Activated effector memory CD4-positive, alpha-beta T cell treated with anti-CD3 and anti-CD28 coated beads, Interleukin-2, amount 50 U/mL, for 16 hours (primary cell): ENCODE measurements around the gene DCAF8.
A peak's percentile ranks its signal among the peaks of the same experiment; 100 is the strongest.

Experiments used
- DNase-seq: peaks from one replicate; pipeline ENCODE4 v3.0.0-alpha.2; 2020

Gene DCAF8

DNA sequence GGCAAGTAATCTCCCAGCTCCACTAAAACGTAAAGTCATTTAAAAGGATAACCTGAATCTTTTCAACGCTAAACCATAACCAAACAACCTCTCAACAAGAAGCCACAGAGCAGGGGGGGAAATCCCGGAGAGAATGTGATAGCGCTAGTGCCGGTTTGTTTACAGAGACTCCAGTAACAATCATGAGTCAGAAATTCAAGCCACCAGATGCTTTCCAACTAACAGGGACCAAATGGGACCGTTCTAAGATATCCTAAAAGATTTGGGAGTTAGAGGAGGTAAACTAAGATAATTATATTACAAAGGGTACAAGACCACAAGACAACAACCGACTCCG, 825 bp downstream of the DCAF8 start:
- peak; percentile 89 for DNase-seq

DNA sequence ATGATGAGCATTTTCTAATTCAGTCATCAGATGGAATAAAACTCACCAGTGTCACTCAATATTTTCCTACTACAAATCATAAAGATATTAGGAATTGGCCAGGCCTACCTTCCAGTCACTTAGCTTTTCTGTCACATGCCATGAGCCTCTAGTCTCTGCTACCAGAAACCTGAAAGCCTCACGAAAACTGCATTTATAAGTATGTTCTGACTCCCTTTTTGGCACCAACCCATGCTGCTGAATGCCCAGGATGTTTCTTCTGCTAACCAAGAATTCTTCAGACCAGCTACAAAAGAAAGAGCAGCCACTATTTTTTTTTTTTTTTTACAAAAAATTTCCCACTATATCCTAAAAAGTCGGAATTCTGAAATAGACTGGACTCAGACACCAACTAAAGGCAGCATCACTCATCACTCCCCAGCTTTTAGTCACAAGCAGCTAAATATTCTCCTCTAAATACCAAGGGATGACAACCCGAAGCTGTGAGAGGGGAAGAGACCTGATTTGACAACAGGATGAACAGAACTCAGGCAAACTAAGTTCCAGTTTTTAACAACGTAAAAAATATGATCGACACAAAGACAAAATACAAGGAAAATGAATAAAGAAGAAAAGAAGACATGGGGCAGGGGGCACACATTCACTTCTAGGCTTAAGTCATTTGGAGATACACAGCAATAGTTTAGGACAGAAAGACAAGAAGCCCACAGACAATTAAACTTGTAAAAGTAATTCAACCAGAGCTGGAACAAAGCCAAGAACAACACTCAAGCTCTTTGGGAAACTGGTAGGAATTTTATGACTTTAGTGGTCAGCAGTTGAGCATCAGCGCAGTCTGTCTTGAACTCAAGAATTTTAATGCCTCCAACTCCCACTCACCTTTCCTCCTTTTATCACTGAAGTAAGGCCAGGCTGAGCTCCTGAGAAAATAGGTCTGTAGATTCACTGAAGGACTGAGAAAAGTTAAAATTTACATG, 1.7 kb downstream of the DCAF8 start:
- no peak for DNase-seq

DNA sequence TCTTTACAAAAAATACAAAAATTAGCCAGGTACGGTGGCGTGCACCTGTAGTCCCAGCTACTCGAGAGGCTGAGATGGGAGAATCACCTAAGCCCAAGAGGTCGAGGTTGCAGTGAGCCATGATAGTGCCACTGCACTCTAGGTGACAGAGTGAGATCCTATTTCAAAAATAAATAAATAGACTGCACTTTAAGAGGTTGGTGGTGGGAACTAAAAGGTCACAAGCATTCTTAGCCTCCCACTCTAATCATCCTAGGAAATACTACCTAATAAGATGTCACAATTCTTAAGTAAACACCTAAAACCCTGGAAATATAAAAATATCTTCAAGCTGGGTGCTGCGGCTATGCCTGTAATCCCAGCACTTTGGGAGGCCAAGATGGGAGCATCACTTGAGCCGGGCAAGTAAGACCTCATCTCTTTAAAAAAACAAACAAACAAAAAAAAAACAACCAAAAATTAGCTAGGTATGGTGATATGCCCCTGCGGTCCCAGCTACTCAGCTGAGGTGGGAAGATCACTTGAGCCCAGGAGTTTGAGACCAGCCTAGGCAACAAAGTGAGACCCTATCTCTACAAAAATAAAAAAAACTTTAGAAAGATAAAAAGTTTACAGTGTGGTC, 4.1 kb downstream of the DCAF8 start:
- no peak for DNase-seq

DNA sequence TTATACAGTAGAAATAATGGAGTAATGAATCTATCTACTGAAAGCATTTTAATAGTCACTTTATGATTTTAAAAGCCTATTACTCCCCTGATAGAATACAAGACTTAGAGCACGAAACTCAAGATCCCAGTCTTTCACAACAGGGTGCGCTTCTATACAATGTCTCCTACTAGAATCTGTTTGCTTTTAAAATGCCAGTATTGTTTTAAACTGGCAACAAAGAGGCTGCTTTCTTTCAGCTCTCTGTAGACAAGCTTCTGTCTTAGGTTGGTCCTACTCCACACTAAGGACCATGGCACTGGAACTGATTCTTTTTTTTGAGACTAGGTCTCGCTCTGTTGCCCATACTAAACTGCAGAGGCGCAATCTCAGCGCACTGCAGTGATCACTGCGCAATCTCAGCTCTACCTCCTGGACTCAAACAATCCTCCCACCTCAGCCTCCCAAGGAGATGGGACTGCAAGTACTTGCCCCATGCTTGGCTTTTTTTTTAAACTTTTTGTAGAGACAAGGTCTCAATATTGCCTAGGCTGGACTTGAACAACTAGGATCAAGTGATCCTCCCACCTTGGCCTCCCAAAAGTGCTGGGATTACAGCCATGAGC, 4.8 kb downstream of the DCAF8 start:
- DNase-seq, result no peak

DNA sequence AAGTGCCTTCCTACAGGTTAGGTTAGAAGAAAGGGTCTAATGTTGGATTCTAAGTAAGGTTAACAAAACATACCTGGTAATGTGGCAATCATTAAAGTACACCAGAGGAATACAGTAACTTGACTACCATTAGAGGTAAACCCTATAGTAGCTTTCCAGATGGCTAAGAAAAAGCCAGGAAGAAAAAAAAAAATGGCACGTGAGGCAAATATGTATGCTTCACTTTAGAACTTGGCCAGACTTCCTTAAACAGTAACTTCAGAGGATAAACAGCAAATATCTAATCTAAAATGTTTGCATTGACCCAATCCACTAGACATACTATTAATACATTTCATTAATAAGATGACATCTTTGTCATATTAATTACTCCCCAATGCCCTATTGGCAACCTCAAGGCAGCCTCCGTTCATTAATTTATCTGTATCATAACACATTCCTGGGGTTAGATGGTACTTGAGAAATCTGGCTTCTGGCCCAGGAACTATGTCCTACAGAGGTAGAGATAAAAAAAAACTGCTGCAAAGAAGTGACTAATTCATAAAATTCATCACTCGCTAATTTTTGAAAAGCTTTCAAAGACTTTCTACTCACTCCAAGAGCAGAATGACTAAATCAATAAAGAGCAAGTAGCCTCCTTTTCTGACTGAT, 5.8 kb downstream of the DCAF8 start:
- no peak for DNase-seq

DNA sequence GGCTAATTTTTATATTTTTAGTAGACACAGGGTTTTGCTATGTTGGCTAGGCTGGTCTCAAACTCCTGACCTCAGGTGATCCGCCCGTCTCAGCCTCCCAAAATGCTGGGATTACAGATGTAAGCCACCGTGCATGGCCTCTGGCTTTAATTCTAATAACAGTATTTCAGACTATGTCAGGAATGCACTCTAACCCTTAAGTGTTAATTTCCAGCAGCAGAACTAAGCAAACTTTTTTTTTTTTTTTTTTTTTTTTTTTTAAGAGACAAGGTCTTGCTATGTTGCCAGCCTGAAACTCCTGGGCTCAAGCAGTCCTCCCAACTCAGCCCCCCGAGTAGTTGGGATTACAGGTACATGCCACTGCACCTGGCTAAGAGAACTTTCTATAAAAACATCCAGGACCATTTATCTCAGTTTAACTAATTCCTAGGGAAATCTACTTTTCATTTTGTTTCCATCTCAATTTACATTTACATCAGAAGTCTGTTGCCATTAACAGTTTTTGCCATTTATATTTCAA, 6.5 kb downstream of the DCAF8 start:
- DNase-seq, result no peak

DNA sequence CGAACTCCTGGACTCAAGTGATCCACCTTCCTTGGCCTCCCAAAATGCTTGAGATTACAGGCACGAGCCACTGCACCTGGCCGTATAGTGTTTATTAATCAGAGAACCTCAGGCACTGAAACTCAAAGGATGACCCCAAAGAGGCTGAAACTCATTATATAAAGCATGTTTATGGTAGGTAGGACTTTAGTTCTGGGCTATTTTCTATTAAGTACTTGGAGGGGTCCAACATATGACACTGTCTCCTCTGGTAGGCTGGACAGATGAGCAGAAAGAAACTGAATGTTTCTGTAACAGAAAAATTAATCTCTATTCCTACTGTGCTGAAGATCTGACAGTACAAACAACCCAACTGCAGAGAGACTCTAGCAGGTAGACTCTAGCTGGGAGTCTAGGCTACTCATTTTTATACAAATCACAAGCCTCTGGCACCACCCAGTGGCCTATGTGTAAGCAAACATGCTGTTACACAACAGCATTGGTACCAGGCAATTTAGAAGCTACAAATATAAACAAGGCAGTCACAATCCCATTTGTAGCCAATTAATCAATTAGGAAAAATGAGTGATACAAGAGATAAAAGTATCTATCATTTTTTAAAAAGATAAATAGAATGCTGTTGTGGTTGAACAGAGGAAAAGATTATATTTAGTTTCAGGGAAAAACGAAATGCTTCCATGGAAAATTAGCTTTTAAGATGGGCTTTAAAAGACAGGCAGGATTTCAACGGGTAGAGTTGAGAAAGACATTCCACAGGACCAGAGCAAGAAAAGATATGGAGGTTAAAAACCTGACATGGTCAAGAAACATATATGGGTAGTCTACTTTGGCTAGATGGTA, 10.4 kb downstream of the DCAF8 start:
- peak; percentile 79 for DNase-seq

DNA sequence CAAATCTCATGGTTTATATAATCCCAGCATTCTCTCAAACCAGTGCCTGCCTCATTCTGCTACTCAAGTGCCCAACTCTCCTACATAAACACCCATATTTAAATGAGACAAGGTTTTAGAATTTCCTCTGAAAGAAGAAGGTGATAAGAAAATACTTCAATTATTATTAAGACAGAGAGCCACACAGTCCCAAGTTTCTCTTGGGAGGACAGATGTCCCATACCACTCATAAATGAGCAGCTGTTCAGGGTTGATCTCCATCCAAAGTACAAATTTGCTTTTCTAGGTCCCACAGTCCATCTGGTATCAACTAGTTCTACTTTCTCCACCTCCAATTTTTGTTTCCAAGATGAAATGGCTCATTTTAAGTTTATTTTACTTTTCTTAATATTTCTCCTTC, 11.3 kb downstream of the DCAF8 start:
- no peak for DNase-seq

DNA sequence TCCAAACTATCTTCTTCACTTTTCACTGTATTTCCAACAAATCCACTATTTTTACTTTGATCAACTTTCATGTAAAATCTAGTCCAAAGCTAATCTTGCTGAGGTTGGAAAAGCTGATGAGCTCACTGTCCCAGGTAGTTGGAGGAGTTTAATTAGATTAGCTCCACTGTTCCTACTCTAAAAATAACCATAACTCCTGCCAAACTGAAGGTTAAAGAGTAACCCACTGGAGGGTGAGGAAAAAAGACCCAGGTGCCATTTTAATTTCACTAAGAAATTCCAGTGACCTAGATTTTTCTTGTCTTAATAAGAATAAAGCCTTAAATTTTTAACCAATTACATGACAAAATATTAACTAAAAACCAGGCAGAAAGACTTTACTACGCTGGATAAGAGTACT, 15.3 kb downstream of the DCAF8 start:
- no peak for DNase-seq

DNA sequence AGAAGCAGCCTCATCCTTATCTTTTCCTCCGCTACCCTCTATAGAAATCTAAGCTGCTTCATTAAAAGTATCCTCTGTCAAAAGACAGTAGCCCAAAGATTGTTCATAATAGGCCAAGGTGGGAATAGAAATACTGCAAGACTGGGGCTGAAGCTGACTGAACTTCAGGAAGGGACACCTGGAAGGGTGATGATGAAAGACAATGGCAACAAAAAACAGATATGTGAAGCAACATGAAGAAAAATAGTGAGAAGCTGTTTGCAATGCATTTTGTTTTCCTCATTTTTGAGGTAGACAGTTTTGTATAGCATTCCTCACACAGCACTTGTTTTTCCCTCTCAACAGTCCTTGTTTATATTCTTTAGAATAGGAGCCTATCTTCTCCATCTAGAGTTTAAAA, 16.9 kb downstream of the DCAF8 start:
- DNase-seq, result no peak

DNA sequence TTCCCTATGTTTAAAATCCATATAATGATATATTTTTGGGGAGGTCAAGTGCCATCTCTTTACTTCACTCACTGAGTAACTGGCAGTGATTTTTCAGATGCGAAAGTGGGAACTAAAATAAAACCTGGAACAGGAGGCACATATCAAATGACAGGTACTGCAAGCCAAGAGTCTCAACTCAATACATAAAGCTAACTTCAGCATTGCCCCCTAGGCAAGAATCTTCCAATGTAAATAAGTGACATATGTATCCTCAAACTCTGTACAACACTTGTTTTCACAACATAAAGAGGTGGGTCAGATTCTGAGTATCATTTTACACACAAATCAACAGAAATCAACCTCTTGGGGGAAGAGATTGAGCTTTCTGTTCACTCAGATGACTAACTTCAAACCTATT, 18.1 kb downstream of the DCAF8 start:
- DNase-seq, result no peak

DNA sequence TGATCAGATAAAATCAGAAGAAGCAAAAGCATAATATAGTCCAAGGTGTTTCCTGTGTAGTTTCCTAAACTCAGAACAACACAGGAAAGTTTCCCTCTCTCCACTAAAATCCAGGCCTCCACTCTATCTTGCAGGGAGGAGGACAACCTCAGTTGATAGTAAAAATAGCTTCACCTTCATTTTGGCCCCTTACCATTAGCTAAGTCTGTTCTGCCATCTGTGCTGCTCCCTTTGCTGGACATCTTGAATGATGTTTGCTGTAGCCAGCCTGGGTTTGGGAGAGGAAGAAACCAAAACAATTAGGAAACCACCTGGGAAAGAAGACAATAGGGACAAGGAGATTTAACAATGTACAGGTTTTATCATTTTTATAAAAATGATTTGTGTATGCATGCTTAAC, 18.6 kb downstream of the DCAF8 start:
- no peak for DNase-seq

DNA sequence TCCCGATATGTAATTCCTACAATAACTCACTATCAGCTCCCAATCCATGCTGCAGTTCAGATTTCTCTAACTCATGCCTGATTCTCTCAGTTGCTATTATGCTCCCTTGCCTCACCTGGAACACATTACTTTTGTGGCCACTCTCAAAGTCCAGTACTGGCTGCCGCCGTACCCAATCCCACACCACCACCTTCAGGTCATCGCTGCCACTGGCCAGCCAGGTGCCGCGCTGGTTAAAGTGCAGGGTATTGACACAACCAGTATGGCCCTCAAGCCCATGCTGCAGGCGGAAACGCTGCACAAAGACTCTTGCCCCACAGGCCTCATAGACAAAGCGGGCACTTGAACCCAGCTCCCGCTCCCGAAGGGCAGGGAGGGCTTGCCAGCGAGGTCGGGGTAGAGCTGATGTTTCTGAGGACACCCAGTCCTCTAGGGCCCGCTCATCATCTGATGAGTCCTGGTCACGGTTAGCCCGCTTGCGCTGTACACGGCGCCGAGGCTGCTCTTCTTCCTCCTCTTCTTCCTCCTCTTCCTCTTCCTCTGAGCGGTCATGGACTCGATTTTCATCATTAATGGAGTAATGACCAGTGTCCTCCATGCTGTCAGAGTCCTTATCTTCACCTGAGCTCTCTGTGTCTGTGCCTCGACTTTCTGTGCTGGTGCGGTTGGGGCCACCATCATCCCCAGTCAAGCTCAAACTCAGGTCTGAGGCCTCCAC, 22.6 kb downstream of the DCAF8 start:
- DNase-seq, result no peak

DNA sequence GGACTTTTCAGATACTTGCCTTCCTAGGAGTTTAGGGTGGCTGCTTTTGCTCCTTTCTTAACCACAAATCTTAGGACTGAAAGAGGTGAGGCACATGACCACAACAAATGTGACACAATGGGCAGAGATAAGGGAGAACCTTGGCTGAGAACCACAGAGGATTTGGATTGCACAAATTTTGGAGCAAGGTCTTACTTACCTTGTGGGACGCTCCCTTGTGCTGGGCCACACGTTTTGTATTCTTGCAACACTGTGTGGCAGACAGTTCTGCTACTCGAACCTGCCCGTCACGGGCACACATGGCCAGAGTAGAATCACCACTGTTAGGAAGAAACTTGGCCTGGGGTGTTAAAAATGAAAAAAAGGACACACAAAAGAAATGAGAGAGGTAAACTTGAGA, 23.9 kb downstream of the DCAF8 start:
- DNase-seq, result no peak

DNA sequence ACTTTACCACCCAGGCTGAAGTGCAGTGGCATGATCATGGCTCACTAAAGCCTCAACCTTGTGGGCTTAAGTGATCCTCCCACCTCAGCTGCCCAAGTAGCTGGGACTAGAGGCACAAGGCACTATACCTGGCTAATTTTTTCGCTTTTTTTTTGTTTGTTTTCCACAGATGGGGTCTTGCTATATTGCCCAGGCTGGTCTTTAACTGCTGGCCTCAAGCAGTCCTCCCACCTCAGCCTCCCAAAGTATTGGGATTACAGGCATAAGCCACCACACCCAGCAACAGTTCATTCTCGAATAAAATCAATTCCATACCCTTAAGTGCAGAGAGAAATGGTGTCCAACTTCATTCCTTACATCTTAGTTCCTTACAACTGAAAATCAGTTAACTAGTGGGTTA, 24.8 kb downstream of the DCAF8 start:
- DNase-seq, result no peak

DNA sequence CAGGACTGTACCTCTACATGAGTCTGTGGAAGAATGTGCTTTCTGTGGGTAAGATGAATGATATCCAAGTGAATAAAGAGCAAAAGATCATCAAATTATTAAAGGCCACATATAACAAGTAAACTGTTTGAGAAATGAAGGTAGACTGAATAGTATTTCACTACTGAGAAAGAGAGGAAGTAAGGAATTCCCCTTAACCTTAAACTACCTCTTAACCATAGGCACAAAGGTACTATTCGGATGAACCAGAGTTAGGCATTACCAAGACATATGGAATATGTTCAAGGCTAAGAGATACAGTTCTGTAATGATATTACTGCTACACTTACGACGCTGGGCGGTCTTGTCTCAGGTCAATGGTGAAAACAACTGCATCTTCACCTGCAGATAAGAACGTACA, 25.5 kb downstream of the DCAF8 start:
- DNase-seq, result no peak

DNA sequence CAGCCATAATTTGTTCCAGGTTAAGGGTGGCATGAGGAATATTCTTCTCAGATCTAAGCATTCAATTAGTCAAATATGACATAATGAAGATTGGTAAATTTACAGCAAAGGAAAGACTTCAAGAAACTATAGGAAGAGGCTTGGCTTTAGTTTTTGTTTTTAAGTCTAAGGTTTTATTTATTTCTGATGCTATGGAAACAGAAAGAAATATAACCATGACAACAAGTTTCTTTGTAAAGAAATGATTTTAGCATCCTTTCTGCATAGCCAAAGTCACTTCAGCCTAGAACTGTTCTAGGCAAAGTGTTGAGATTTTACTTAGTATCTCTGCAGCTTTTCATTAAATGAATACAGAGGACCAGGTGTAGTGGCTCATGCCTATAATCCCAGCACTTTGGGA, 29.4 kb downstream of the DCAF8 start:
- no peak for DNase-seq

DNA sequence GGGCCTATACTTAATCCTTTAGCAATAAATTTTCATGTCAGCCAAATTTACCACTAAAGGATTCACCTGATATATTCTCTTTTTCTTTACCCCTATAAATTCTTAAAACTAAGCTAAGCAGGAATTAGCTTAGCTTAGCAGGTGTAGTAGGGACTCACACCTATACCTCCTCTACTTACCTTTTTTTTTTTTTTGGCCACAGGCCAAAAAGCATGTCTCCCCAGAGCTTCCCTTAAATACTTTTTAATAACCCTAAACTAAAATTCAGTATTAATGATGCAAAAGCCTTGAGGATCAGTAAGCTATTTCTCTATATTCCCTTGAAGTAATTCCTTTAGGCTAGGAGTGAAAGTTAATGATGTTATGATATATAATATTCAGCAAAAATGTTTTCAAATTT, 33.9 kb downstream of the DCAF8 start:
- no peak for DNase-seq

DNA sequence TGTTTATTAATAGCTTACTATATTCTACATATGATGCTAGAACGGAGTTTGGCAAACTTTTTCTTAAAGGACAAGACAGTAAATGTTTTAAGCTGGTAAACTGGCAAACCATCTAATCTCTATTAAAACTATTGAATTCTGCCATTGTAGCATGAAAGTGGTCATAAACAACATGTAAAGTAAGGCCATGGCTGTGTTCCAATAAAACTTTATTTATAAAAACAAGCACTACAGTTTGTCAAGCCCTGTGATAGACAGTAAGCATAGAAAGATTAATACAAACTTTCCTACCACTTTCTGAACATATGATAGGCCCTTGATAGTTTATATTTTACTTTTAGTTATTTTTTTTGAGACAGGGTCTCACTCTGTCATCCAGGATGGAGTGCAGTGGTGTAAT, 34.8 kb downstream of the DCAF8 start:
- DNase-seq, result no peak

DNA sequence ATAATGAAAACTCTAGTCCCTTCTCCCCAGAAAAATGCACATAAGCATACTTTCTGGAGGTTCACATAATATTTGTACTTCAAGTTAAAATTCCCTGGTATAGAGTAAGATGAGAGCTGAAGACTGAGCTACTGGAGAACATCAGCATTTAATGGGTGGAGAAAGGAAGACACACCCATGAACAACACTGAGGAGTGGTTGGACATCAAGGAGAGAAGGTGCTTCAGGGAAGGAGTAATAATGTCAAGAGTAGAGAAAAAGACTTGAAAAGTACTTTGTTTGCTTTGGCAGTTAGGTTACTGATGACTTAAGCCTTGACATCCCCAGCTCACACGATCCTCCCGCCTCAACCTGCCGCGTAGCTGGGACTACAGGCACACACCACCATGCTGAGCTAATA, 35.3 kb downstream of the DCAF8 start:
- DNase-seq, result no peak

DNA sequence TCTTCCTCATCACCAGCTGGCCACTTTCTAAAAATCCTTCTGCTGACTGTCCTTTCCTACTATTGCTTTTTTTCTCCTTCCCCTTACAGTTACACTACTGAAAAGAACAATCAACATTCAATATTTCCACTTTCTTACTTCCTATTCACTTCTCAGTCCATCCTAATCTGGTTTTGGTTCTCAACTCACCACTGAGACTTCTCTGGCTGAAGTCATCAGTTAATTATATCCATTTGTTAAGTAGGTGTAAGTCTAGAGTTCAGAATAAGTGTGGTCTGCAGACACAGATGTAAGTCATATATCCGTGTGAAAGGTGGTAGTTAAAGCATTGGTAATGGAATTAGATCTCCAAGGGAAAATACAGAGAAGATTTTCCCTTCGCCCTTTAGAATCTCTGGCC, 35.7 kb downstream of the DCAF8 start:
- no peak for DNase-seq

DNA sequence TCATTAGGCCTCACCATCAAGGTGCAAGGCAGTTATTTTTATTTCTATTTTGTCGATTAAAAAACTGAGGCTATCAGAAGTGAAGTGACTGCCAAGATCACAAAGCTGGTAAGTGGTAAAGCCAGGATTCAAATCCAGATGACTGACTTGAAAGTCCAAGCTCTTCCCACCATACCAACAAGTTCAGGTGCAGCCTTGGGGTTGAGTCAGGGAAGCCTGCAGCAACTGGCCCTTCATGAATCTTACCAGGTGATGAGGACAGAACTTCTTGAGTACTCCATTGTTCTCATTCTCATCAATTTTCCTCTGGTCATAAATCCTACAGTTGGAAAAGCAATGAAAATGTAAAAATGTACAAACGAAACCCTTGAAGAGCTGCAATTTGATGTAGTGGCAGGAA, 37.0 kb downstream of the DCAF8 start:
- DNase-seq, result no peak
